GM12891 (cell line): ENCODE measurements around the gene KRT20.

Experiments
- POLR2A ChIP-seq: IDR thresholded peaks from 2 replicates; pipeline ENCODE4 v1.6.1; 2011; ENCODE audit warnings: low read depth, low read length, control low read depth
- POLR2AphosphoS5 ChIP-seq: IDR thresholded peaks from 2 replicates; pipeline ENCODE4 v1.6.1; 2011; ENCODE audit warnings: low read depth, low read length, control low read depth
- POU2F2 ChIP-seq: IDR thresholded peaks from 2 replicates; pipeline ENCODE4 v1.6.1; 2011; ENCODE audit warnings: low read depth, mild to moderate bottlenecking, control low read depth, low read length, moderate library complexity
- SPI1 ChIP-seq: IDR thresholded peaks from 2 replicates; pipeline ENCODE4 v1.6.1; 2011; ENCODE audit warnings: low read depth, low read length, control low read depth
- TAF1 ChIP-seq: IDR thresholded peaks from 2 replicates; pipeline ENCODE4 v1.6.1; 2011; ENCODE audit warnings: low read depth, low read length, control low read depth

DNA sequence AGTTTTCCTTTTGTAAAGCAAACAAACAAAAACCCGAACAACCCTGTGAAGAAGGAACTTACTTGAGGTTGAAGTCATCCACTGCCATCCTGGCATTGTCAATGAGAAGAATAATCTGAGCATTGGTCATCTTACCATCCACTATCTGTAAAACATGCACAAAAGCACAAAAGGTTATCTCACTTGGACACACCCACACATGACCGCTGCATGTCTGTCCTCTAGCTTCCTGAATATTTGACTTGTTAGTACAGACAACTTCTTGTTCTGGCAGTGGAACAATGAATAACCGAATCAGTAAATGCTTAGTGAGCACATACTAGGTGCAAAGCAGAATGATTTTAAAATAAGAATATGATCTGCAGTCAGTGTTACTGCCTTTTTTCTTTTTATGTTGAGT, 46.3 kb upstream of the KRT20 start:
- TF ChIP-seq POLR2AphosphoS5 = no peak
- no peak for TF ChIP-seq POLR2A
- TF ChIP-seq TAF1 = no peak
- TF ChIP-seq SPI1 = no peak
- no peak for TF ChIP-seq POU2F2
